ENCODE data around the gene LMAN1L. TPM values are rescaled to one million over a fixed set of nuclear protein-coding genes. Genes with fewer than 3 reads are reported as not detected.

LMAN1L gene
- total RNA-seq, 3 donors from 2014 or later = 0.32 to 0.60 (median 0.55) TPM

GRCh38 chr15:74794248-74794969 is 18.2 kb upstream of the LMAN1L start:
- Histone ChIP-seq H3K36me3 (ENCODE audit: low read depth) (no peaks in the 10 kb centered on the region), H3K4me1 (ENCODE audit: low read depth) (peaks cover 35% of the 10 kb centered on the region), H3K9me3 (no peaks in the 10 kb centered on the region), H3K4me3 (no peak overlapping the region)
- ATAC-seq (no peak), DNase-seq (no peak)
- TF ChIP-seq CTCF (IDR thresholded peaks at IDR 0.05) = no peak
- intact Hi-C loops (cut with DNase I, micrococcal nuclease) = no loop called here

DNA sequence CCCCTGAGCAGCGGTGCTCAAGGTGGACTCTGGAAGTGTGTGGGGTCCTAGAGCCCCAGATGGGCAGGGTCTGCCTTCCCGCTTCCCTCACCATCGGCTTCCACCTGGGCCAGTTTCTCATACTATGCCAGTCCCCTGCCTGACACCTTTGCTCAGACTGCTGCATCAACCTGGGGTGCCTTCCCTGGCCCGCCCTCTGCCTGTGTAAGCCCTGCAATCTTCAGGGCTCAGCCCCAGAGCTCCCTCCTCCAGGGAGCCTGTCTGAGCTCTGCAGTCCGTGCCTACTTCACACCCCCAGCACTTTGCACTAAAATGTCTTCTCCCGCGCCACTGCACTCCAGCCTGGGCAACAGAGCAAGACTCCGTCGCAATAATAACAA is 17.7 kb upstream of the LMAN1L start:
- intact Hi-C loops (cut with DNase I, micrococcal nuclease) = no loop called here
- TF ChIP-seq CTCF (IDR thresholded peaks at IDR 0.05) = no peak

GRCh38 chr15:74795966-74796625 is 16.5 kb upstream of the LMAN1L start:
- intact Hi-C loops (cut with DNase I, micrococcal nuclease) = no loop called here
- ATAC-seq (no peak), DNase-seq (no peak)
- Histone ChIP-seq H3K9me3 (no peaks in the 10 kb centered on the region), H3K4me1 (ENCODE audit: low read depth) (peaks cover 25% of the 10 kb centered on the region), H3K36me3 (ENCODE audit: low read depth) (no peaks in the 10 kb centered on the region), H3K4me3 (no peak overlapping the region)
- no peak for TF ChIP-seq CTCF (IDR thresholded peaks at IDR 0.05)

More for the DNA sequence above, 17.7 kb upstream of the LMAN1L start:
- peaks cover 33% of the 10 kb centered on the region for H3K4me1 ChIP-seq (ENCODE audit: low read depth)
- no peaks in the 10 kb centered on the region for H3K9me3 ChIP-seq
- H3K36me3 ChIP-seq (ENCODE audit: low read depth) = no peaks in the 10 kb centered on the region
- DNase-seq = no peak
- no peak for ATAC-seq
- H3K4me3 ChIP-seq = no peak overlapping the region

DNA sequence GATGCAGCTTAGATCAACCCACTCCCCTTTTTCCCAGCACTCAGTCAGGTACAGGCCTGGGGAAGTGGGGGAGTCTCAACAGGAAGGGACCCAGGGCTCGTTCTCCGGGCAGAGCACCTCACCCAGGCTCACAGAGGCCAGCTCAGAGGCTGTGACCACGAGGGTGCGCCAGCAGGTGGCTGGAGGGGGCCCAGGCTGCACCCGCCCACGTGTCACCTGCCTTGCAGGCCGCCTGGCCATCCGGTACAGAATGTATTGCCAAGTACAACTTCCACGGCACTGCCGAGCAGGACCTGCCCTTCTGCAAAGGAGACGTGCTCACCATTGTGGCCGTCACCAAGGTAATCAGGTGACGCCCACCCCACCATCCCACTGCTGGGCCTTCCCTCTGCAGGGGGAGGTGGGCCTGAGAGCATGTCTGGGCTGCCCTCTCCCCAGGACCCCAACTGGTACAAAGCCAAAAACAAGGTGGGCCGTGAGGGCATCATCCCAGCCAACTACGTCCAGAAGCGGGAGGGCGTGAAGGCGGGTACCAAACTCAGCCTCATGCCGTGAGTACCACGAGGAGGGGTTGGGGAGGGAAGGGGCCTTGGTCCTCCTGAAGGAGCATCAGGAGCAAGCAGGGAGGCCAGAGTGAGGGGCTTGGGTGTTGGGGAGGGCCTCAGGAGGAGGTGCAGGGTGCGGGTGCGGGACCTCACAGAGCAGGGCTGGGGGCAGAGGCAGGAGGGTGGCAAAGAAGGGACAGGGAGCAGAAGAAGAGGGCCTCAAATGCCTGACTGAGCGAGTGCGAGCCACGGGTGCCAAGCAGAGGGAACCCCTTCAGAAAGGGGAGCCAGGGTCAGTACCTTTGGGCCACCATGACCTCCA is 14.0 kb upstream of the LMAN1L start:
- Histone ChIP-seq H3K4me3 (no peak overlapping the region), H3K9me3 (no peaks in the 10 kb centered on the region), H3K36me3 (ENCODE audit: low read depth) (peaks cover 9% of the 10 kb centered on the region), H3K4me1 (ENCODE audit: low read depth) (peaks cover 15% of the 10 kb centered on the region)
- TF ChIP-seq CTCF (IDR thresholded peaks at IDR 0.05) = no peak
- DNase-seq = peak; percentile 57 to 82 (median 72)
- intact Hi-C loops (cut with DNase I, micrococcal nuclease) = no loop called here
- peak; percentile 59 for ATAC-seq

DNA sequence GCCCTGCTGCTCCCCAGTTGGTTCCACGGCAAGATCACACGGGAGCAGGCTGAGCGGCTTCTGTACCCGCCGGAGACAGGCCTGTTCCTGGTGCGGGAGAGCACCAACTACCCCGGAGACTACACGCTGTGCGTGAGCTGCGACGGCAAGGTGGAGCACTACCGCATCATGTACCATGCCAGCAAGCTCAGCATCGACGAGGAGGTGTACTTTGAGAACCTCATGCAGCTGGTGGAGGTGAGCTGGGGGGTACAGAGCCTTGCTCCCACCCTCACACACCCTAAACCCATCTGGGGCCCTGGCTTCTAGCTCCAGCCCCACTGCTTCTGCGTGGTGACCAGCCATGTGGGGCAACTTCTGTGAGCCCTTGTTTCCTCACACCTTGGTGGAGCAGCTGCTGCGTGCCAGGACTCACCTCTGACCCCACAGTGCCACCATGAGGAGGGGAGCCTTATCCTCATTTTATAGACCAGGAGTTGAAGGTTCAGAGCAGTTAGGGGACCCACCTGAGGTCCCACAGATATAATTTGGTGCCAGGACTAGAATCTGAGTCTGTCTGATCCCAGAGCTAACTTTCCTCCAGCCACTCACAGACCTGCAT is 13.3 kb upstream of the LMAN1L start:
- Histone ChIP-seq H3K4me1 (ENCODE audit: low read depth) (peaks cover 15% of the 10 kb centered on the region), H3K36me3 (ENCODE audit: low read depth) (peaks cover 9% of the 10 kb centered on the region), H3K9me3 (no peaks in the 10 kb centered on the region), H3K4me3 (no peak overlapping the region)
- DNase-seq = no peak
- peak; percentile 2 for ATAC-seq
- no peak for TF ChIP-seq CTCF (IDR thresholded peaks at IDR 0.05)
- intact Hi-C loops (cut with DNase I, micrococcal nuclease) = no loop called here

Data from mucosa of descending colon (tissue), 3 donors.